CD14-positive monocyte (primary cell): ENCODE data around the gene SMARCA4. TPM values are rescaled to one million over a fixed set of nuclear protein-coding genes. Genes with fewer than 3 reads are reported as not detected.

Source experiments
- DNase-seq, 3 donors: peaks; one replicate each; pipeline ENCODE4 v3.0.0-alpha.2; 2011 to 2022
- H2AFZ ChIP-seq: 2 replicates; pipeline ENCODE4 v1.6.0; 2012; ENCODE audit warnings: mild to moderate bottlenecking, low read depth, low read length, inconsistent platforms; ENCODE audit not compliant: insufficient read depth, poor library complexity, severe bottlenecking
- H3K27ac ChIP-seq, 2 donors: 1 replicate in 1 of 2; 2 replicates in 1 of 2; pipeline ENCODE4 v1.5.1; 2012 to 2013; ENCODE audit warnings: low read length in 2 of 2, control low read depth in 1 of 2, inconsistent platforms in 1 of 2, low read depth in 1 of 2, mild to moderate bottlenecking in 1 of 2
- H3K27me3 ChIP-seq, 2 donors: one replicate each; pipeline versions ENCODE4 v1.6.0 to v1.6.1; 2011 to 2013; ENCODE audit warnings: low read length in 2 of 2; ENCODE audit not compliant: control insufficient read depth in 2 of 2, insufficient read depth in 2 of 2
- H3K36me3 ChIP-seq, 2 donors: replicated peaks in 1 of 2; 1 replicate in 1 of 2; 2 replicates in 1 of 2; pipeline versions ENCODE4 v1.5.1 to v1.6.1; 2012 to 2013; ENCODE audit warnings: low read length in 2 of 2, control low read depth in 1 of 2, inconsistent platforms in 1 of 2, mild to moderate bottlenecking in 1 of 2; ENCODE audit not compliant: insufficient read depth in 2 of 2, control insufficient read depth in 1 of 2
- H3K4me1 ChIP-seq, 2 donors: 1 replicate in 1 of 2; 2 replicates in 1 of 2; pipeline versions ENCODE4 v1.5.1 to v1.6.1; 2012 to 2013; ENCODE audit warnings: low read length in 2 of 2, control low read depth in 1 of 2, inconsistent platforms in 1 of 2, mild to moderate bottlenecking in 1 of 2, moderate library complexity in 1 of 2; ENCODE audit not compliant: insufficient read depth in 2 of 2, control insufficient read depth in 1 of 2
- H3K4me2 ChIP-seq: replicated peaks from 2 replicates; pipeline ENCODE3; 2012; ENCODE audit warnings: low read length, moderate library complexity, mild to moderate bottlenecking; ENCODE audit not compliant: poor library complexity, severe bottlenecking; ENCODE audit errors: extremely low read depth
- H3K4me3 ChIP-seq, 3 experiments: fragments of 200-600 bp in 1 of 3; sonication (generic) in 1 of 3; replicated peaks in 1 of 3; 1 replicate in 2 of 3; 2 replicates in 1 of 3; pipeline ENCODE4 v1.5.1; 2011 to 2013; ENCODE audit warnings: low read length in 3 of 3, mild to moderate bottlenecking in 3 of 3, control low read depth in 2 of 3, low read depth in 2 of 3, inconsistent platforms in 1 of 3, moderate library complexity in 1 of 3
- H3K79me2 ChIP-seq: 2 replicates; pipeline ENCODE4 v1.6.0; 2012; ENCODE audit warnings: mild to moderate bottlenecking, control low read depth, inconsistent platforms, low read length, moderate library complexity; ENCODE audit not compliant: insufficient read depth
- H3K9ac ChIP-seq: 2 replicates; pipeline ENCODE4 v1.6.0; 2017; ENCODE audit warnings: low read length, mild to moderate bottlenecking; ENCODE audit not compliant: insufficient read depth, poor library complexity, severe bottlenecking
- H3K9me3 ChIP-seq, 2 donors: replicated peaks in 1 of 2; 1 replicate in 1 of 2; 2 replicates in 1 of 2; pipeline versions ENCODE4 v1.5.1 to v1.6.1; 2012 to 2013; ENCODE audit warnings: low read length in 2 of 2, control low read depth in 1 of 2; ENCODE audit not compliant: control insufficient read depth in 1 of 2, insufficient read depth in 1 of 2
- H4K20me1 ChIP-seq: 2 replicates; pipeline ENCODE4 v1.6.0; 2012; ENCODE audit warnings: mild to moderate bottlenecking, low read length, control low read depth, moderate library complexity; ENCODE audit not compliant: insufficient read depth
- H3K27ac Mint-ChIP-seq, 7 donors: one replicate each; pipeline ENCODE4 v1.8.0; 2020; ENCODE audit warnings: mild to moderate bottlenecking in 7 of 7, mixed read lengths in 7 of 7, moderate library complexity in 6 of 7, inconsistent platforms in 2 of 7
- H3K27me3 Mint-ChIP-seq, 3 donors: one replicate each; pipeline ENCODE4 v1.8.0; 2021 to 2022; ENCODE audit warnings: low read depth in 3 of 3, mild to moderate bottlenecking in 3 of 3, mixed read lengths in 3 of 3, moderate library complexity in 3 of 3, inconsistent platforms in 1 of 3
- H3K36me3 Mint-ChIP-seq, 2 donors: one replicate each; pipeline ENCODE4 v1.8.0; 2020; ENCODE audit warnings: mixed read lengths in 2 of 2, inconsistent platforms in 1 of 2, mild to moderate bottlenecking in 1 of 2
- H3K4me1 Mint-ChIP-seq: one replicate; pipeline ENCODE4 v1.8.0; 2020; ENCODE audit warnings: mild to moderate bottlenecking, mixed read lengths
- H3K4me3 Mint-ChIP-seq, 2 donors: one replicate each; pipeline ENCODE4 v1.8.0; 2020; ENCODE audit warnings: mild to moderate bottlenecking in 2 of 2, mixed read lengths in 2 of 2, moderate library complexity in 1 of 2
- H3K9me3 Mint-ChIP-seq, 7 donors: one replicate each; pipeline ENCODE4 v1.8.0; 2020 to 2022; ENCODE audit warnings: mixed read lengths in 7 of 7, mild to moderate bottlenecking in 6 of 7, moderate library complexity in 6 of 7, inconsistent platforms in 2 of 7
- CTCF ChIP-seq: fragments of 200-600 bp; IDR thresholded peaks from one replicate; pipeline ENCODE4 v1.8.0; 2022; ENCODE audit warnings: antibody characterized with exemption, mild to moderate bottlenecking
- WGBS: methylation state at CpG from one replicate; pipeline ENCODE4 v1.1.5; 2013; ENCODE audit warnings: missing lambda C conversion rate; ENCODE audit not compliant: insufficient coverage; 5-methylcytosine and 5-hydroxymethylcytosine counted together
- intact Hi-C, 2 donors: fragments of 100-400 bp; cut with micrococcal nuclease; formaldehyde crosslinking; loops; one replicate each; pipeline versions ENCODE4 v1.15.0 to v1.15.1; 2023
- polyA plus RNA-seq, 3 donors: library from polyadenylated mRNA; depleted of rRNA in 1 of 3; unstranded in 2 of 3; stranded (reverse) in 1 of 3; fragments of 300-500 nt in 2 of 3; fragments of >200 nt in 1 of 3; fragmentation: Illumina TruSeq in 2 of 3; gene quantifications; 1 replicate in 2 of 3; 2 replicates in 1 of 3; pipeline ENCODE4 v1.2.3, GENCODE V29; 2012 to 2021

The SMARCA4 gene
- polyA plus RNA-seq, 3 donors = 5.1 to 53.3 (median 7.0) TPM

GRCh38 chr19:10965398-10965797 lies 4.6 kb downstream of the SMARCA4 start:
- no peaks in the 10 kb centered on the region for H3K27me3 ChIP-seq
- no peak for TF ChIP-seq CTCF
- WGBS = 100% methylated on average over 3 of the region's 6 CpGs
- peak overlapping the region in 1 of 2 donors; percentile 45 for H3K27ac ChIP-seq
- Mint-ChIP-seq H3K27me3 (peaks cover 0 to 2% (median 0%) of the 10 kb centered on the region in 3 donors), H3K9me3 (no peaks in the 10 kb centered on the region), H3K27ac (no peak overlapping the region), H3K4me3 (no peak overlapping the region), H3K4me1 (peaks cover 27% of the 10 kb centered on the region), H3K36me3 (peaks cover 2 to 9% of the 10 kb centered on the region in 2 donors)
- peaks cover 90% of the 10 kb centered on the region for H3K79me2 ChIP-seq
- peaks cover 11 to 24% of the 10 kb centered on the region in 2 donors for H3K4me1 ChIP-seq
- no peak for DNase-seq
- H3K9me3 ChIP-seq = no peaks in the 10 kb centered on the region
- peaks cover 81% of the 10 kb centered on the region for H4K20me1 ChIP-seq
- H3K36me3 ChIP-seq = peaks cover 0 to 6% of the 10 kb centered on the region in 2 donors
- intact Hi-C loops = no loop called here
- H2AFZ ChIP-seq = no peak overlapping the region
- H3K4me3 ChIP-seq = no peak overlapping the region
- no peak overlapping the region for H3K4me2 ChIP-seq
- H3K9ac ChIP-seq = no peak overlapping the region

GRCh38 chr19:10966809-10967208 lies 6.0 kb downstream of the SMARCA4 start:
- H3K4me3 ChIP-seq = no peak overlapping the region
- H3K27ac ChIP-seq = no peak overlapping the region
- Mint-ChIP-seq H3K27ac (peak overlapping the region in 1 of 7 donors; percentile 21), H3K4me3 (no peak overlapping the region), H3K4me1 (peaks cover 30% of the 10 kb centered on the region), H3K27me3 (peaks cover 0 to 2% (median 0%) of the 10 kb centered on the region in 3 donors), H3K36me3 (peaks cover 2 to 9% of the 10 kb centered on the region in 2 donors), H3K9me3 (no peaks in the 10 kb centered on the region)
- WGBS = 100% methylated on average over 3 of the region's 8 CpGs
- H3K4me2 ChIP-seq = no peak overlapping the region
- TF ChIP-seq CTCF = no peak
- peaks cover 94% of the 10 kb centered on the region for H4K20me1 ChIP-seq
- no peaks in the 10 kb centered on the region for H3K9me3 ChIP-seq
- peaks cover 7 to 18% of the 10 kb centered on the region in 2 donors for H3K4me1 ChIP-seq
- H3K79me2 ChIP-seq = peaks cover 97% of the 10 kb centered on the region
- intact Hi-C loops = no loop called here
- H3K9ac ChIP-seq = no peak overlapping the region
- H3K36me3 ChIP-seq = peaks cover 0 to 6% of the 10 kb centered on the region in 2 donors
- H3K27me3 ChIP-seq = no peaks in the 10 kb centered on the region
- DNase-seq = no peak
- H2AFZ ChIP-seq = no peak overlapping the region
